ENCODE measurements around the gene AFG3L2.

The AFG3L2 gene

DNA sequence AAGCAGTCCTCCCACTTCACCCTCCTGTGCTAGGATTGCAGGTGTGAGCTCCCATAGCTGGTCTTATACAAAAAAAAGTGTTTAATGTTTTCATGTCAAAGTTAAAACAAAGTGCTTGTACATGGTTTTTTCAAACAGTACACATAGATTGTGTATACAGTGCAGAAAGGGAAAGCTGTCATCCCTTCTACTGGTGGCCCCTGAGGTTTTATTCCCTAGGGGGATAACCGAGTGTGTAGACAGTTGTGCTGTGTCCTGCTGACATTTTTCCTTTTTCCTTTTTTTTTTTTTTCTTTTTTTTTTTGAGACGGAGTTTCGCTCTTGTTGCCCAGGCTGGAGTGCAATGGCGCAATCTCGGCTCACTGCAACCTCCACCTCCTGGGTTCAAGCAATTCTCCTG lies 58.2 kb downstream of the AFG3L2 start:
- no peak for DNase-seq

DNA sequence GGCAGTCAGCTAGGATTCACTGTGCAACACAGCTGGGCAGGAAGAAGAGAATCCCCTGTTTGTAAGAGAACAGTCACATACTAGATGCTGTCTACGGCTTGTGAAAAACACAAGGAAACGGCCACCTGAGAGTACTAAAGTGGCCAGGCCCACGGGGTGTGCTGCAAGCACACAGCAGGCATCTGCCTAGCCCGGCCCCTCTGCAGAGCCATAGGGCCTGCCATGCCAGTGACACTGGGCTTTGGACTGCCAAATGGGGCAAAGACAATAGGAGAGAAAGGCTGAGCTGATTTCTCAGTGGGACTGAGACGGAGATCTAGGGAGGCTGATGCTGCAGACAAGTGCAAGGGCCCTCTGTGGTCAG lies 58.7 kb downstream of the AFG3L2 start:
- no peak for DNase-seq

DNA sequence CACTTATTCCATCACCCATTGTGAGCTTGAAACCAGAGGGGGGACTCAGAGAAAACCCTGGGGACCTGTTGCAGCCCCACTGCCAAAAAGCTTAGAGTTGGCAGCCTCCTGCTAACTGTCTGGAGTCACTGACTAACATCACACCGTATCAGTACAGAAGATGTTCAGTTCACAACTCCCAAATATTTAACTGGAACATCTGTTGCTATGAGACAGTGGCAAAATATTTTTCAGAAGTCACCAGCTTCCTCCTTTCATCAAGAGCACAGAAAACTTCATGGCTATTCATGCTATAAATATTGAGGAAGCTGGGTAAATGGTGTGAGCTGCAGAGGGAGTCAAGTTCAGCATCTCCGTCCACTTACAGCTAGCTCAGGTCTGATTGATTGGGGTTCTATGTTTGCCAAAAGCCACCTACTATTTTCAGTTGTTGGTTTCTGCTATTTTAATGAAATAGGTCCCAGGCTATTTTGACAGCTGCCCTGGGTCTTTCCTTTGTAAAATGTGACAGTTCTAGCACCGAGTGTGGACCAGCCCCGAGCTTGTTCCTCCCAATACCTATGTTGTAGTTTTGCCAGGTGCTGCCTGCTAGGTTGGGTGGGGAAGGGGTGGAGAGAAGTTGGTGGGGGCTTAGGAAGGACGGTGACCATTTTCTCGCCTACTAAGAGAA lies 59.2 kb downstream of the AFG3L2 start:
- no peak for DNase-seq

DNA sequence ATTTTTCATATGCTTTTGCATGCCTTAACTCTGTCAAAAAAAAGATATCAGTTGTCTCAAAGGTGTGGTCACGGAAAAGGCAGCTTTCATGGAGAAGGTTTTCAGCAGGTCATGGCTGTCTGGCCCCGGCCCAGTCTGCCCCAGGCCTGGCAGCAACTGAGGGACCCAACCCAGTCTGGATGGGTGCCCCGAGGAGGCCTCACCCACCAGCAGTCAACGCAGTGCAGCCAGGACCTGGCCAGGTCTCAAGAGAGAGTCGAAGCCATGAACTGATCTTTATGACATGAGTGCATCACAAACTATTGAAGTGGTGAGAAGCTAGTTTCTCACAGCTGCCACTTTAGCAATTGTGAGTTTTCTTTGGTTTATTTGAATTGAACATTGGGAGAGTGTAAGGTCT lies 61.1 kb downstream of the AFG3L2 start:
- no peak for DNase-seq

DNA sequence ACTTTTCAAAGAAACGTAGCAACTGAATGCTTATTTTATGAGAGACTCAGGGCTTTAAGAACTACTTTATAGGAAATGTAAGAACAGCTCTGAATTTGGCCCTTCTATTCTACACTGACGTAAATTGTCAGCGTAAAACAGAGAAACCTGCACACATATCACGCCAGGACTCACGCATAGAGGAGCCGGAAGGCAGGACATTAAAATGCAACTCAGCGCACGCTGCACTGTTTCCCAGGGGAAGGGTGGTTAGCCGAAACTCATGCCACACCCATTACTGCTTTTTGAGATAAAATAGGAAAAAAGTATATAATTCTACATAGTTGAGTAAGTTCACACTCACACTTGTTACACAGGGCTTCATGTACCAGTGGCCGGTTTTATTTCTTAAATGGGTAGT lies 61.5 kb downstream of the AFG3L2 start:
- DNase-seq: no peak

DNA sequence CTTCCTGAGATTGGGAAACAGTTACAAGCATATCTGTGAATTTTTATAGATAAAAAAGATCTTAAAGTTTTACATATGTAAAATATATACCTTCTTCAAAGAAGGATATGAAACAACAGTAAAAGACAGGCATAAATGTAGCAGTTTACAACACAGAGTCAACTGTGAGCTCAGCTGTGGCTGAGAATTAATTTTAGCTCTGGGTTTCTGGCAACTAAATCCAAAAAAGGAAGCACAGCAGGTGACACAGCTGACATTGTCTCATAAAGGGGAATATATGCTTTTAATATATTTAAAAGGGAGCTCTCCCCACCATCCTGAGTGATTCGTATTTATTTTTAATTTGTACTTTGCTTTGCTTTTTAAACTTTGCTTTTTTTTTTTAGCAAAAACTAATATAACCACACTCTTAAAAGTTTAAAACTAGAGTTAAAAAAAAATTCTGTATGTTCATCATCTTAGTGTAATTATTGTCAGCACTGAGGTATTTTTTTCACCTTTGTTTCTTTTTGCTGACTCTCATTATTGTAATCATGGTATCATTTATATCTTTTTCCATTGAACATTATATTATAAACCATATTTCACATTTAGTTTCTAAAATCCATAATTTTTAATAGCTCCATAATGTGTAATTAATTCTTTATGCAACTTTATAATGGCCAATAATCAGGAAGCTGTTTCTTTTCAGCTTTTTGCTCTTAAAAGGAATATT lies 62.3 kb downstream of the AFG3L2 start:
- DNase-seq: no peak

DNA sequence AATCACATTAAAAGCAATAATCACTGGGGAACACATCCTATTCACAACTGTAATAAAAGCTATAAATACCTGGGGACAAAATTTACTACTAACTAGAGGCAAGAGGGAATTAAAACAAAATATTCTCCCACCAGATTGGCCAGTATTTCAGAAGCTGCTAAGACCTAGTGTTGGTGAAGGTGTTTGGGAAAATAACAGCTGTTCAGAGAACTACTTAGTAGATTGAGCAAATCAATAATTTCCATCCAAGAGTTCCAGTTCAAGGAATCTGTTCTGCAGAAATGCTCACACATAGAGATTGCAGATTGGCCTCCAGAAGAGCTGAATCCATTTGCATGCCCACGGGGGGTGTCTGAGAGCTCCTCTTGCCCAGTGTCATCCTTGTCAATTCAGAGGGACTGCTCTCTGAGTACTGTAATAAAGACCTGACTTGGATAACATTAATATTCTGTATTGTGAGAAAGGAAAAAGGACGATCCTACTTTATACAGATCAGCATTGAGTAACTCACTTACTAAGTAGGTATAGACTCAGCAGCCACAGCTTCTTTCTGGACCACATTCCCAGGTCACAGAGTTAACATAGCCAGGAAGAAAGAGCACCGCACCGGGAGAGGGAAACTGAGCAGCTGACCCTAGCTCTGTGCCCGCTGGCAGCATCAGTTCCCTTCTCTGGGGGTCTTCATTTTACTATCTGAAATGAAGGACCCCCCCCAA lies 63.3 kb downstream of the AFG3L2 start:
- DNase-seq: no peak

DNA sequence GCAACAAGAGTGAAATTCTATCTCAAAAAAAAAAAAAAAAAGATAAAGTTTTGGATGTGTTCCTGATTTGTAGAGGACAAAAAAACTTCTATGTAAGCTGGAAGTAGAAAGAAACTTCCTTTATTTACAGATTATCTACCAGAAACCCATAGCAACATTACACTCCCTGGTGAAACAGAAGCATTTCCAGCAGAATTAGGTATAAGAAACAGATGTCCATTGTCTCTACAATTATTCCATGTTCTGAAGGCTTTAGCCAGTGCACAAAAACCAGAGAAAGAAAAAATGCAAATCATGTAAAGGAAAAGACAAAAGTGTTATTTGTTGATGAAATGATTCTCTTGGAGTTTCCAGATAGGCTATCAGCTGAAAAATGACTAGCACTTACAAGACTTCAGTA lies 64.1 kb downstream of the AFG3L2 start:
- DNase-seq: no peak

DNA sequence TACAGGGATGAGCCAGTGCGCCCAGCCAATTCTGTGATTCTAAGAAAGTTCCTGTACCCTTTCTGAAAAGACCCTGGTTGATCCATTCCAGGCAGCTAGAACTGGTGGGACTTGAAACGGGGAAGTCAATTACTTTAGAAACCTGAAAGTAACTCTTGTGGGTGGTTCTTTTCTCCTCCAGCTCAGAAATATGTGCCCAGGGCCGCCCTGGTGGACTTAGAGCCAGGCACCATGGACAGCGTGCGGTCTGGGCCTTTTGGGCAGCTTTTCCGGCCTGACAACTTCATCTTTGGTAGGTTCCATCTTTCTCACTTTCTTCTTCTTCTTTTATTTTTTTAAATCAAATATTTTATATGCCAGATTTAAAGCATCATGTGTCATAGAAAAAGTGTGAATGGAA lies 66.3 kb downstream of the AFG3L2 start:
- DNase-seq: no peak

DNA sequence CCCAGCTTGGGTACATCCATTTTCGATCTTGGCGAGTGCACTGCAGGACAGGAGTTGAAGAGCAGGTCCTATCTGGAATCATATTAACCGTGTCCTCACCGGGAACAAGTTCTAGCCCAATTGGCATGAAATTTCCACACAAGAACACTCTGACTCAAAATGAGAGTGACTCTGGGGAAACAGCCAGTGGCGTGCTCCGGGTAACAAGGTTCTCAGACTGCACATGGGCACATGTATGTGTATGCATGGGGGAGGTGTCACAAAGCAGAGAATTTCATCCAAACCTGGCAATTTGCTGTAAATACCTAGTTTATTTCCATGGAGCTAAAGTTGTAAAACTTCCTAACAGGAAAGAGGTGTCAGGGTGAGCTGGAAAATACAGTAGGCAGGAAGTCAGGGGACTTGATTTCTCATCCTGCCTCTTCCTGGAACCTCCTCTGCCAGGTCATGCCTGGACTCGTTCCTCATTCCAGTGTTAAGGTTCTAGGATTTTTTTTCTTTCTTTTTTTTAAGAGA lies 67.3 kb downstream of the AFG3L2 start:
- no peak for DNase-seq

DNA sequence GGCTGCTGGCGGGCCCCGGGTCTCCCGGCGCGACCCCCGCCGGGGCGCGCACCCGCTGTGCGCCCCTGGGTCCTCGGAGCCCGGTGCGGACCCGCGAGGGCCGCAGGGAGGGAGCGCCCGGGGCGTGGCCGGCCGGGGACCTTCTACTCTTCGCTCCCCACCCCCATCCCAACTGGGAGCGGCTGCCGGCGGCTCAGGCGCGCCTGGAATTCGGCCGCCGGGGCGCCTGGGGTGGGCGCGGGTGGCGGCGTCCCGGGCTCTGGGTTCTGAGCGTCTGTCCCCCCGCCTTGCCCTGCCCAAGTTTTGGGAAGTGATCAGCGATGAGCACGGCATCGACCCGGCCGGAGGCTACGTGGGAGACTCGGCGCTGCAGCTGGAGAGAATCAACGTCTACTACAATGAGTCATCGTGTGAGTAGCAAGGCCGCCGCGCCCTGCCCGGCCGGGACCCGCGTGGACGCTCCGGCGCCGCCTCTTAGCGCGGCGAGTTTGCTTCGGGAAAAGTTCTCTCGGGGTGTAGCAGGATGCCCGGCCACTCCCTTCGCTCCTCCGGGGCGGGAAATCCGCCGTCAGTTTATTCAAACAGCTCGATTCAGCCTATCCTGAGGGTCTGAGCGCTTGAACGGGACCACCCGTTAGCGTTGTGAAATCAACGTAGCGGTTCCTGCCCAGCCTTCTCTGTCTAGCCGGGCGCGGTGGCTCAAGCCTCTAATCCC lies 68.5 kb downstream of the AFG3L2 start:
- peak; percentile 29 for DNase-seq

DNA sequence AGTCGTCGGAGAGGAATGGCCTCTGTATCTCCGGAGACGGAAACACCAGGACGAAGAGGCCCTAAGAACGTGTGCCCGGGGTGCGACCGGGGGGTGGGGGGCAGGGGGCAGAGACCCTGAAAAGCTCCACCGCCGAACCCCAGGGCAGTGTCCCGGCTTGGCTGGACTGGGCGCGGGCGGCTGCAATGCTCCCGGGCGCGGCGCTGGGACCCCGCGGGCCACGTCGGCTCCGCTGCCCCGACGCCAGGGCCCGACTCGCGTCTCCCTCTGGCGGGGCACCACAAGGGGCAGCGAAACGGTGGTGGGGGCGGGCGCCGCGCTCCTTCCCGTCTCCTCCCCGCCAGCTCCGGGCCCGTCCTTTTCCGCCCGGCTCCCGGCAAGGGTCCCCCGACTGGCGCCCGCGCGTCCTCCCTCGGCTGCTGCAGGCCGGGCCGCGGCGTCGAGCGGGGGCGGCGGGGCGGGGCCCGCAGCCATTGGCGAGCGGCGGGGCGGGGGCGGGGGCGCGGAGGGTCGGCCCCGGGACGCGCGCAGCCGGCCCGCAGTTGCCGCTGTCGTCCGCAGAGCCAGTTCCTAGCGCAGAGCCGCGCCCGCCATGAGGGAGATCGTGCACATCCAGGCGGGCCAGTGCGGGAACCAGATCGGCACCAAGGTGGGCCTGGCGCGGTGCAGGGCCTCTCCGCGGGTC lies 69.2 kb downstream of the AFG3L2 start, which contains the start of gene TUBB6:
Gene TUBB6 (plus strand): TSS at position 541 of the 685 bp plus-strand sequence. CDS start 52 bp downstream, at position 593.
- DNase-seq: peak; percentile 29

DNA sequence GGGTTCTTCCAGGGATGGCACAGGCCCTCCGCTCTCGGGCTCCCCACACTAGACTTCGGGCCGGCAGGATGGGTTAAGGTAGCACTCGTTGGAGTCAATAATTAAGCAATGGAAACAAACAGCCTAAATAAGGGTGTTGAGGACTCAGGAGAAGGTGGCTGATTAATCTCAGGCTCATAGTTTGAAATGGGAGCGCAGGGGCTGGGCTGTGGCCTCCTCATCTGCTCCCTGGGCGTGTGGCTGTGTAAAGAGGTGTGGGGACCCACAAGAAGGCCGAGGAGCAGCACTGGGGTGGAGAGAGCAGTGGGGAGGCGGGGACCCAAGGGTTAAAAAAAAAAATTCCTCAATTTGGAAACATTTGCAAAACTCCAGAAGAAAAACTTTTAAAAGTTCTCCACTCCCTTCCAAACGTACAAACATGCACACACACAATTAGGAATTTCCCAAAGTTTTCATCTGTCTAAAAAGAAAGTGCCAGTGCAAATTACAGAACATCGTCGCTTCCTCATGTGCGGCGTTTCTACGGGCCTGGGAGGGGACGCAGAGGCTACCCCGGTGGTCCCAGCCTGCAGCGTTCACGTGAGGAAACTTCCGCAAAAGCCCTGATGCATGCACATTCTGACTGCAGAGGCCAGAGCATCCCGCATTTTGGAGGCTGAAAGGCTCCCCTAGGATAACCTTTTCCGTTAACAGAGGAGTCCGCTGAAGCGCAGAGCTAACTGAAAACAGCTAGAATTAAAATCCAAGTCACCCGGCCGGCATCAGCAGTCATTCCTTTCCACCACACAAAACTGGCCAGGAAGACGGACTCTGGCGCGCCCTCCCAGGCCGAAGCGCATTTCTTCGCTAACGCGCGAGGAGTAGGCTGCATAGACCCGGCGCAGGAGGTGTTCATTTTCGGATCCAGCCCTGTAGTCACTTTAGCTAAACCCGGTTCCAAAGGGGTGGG lies 70.0 kb downstream of the AFG3L2 start:
- no peak for DNase-seq

DNA sequence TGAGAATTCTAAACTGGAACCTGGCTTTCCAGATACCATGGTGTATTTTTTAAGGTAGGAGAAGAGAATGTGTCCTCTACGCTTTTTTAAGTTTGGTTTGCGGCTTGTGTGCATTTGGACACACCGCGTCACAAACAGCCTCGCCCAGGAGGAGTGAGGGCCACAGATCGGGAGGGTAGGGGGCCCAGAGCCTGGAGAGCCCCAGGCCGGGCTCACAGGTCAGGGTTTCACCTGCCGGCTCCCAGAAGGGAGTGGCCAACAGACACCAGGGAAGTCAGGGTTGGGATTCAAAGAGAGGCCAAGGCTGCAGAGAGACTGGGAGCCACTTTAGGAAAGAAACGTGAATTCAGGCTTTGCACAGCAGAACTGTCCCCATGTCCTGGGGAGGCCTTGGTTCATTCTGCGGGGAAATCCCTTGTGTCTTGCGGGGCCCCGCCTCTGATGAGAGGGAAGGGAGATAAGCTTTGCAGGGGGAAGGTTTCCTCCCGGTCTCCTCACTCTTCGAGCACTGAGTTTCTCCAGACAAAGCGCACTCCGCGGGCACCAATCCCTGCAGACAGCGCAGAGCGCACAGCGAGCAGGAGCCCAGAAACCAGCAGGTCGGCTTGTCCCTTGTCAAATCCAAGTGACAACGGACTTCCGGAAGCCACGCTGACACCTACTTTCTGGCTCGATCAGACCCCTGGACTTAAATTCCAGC lies 70.9 kb downstream of the AFG3L2 start:
- DNase-seq: no peak

DNA sequence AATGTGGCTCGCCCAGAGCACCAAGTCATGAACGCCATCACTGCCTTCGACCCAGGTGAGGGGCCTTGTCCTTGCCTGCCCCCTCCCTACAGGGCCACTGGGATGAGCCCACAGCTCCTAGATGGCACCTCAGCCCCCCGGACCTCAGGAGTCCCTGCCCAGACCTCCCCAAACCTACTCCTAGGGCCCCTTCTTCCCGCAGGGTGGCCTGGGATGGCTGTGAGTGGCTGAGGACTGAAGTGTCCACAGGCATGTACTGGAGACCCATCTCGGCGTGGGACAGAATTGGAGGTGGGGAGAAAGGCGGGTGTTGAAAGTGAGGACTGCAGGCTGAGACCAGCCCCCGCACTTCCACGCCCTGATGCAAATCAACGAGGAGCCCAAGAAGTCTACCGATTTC lies 71.8 kb downstream of the AFG3L2 start:
- no peak for DNase-seq

DNA sequence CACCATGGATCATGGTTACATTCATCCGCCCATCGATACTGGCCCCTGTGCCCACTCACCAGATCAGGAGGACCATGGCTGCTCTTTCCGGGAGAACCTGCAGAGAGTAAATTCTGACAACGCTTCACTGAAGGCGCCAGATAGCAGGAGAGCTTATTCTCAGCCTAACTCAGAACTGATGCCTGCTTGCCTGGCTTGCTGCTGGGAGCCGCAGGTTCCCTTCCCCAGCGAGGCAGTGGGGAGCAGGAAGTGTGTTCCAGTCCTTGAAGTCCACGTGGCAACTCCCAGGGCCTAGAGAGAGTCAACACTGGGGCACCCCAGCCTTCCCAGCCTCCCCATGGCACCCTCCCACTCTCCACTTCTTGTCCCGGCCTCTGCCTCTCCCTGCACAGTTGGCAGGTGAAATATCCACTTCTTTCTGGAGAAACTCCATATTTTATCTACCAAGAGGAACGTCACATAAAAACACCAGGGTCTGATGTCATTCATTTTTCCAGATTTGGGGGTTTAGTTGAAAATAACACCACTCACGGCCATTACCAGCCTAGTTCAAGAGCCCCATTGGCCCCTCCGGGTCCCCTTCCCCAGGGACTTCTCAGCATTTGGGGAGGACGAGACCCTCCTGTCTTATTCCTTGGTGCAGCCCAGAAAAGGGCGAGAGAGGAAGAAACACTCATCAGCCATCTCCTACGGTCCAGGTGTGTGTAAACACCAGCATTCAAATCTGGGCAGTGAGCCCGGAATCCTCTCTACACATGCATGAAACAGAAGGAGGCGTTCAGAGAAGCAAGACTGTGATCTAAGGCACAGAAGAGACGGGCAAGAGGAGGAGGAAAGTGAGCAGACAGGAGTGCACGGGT lies 72.4 kb downstream of the AFG3L2 start:
- no peak for DNase-seq

DNA sequence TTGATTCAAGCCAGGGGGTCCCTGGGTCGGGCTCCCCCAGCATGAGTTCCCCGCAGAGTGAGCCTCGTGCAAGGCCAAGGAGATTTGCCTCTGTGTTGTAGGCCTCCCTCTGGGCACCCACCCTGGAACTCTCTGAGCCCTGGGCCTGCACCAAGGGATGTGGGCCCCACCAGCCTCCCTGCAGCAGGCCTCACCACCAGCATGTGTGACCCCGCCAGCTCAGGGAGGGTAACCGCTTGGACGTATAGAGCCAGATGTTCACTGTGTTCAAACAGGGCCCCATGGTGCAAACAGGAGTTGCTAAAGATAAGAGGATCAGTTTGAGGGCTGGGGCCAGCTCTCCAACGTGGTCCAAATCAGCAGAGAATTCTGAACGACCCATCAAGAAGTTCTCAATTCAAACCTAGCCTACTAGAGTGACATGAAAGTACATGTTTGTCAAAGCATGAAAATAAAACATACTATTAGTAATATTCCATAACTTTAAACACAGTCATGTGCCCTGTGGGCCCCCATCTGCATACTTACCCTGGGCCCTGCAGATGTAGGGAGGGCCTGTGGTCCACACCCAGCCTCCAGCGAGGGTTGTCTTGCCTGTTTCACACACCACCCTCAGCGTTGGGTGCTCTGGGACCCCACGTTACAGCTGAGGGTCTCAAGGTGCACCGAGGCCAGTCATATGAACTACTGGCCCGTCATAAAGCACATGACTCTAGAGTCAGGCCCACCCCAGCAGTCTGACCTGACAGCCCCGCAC lies 74.5 kb downstream of the AFG3L2 start:
- DNase-seq: no peak

DNA sequence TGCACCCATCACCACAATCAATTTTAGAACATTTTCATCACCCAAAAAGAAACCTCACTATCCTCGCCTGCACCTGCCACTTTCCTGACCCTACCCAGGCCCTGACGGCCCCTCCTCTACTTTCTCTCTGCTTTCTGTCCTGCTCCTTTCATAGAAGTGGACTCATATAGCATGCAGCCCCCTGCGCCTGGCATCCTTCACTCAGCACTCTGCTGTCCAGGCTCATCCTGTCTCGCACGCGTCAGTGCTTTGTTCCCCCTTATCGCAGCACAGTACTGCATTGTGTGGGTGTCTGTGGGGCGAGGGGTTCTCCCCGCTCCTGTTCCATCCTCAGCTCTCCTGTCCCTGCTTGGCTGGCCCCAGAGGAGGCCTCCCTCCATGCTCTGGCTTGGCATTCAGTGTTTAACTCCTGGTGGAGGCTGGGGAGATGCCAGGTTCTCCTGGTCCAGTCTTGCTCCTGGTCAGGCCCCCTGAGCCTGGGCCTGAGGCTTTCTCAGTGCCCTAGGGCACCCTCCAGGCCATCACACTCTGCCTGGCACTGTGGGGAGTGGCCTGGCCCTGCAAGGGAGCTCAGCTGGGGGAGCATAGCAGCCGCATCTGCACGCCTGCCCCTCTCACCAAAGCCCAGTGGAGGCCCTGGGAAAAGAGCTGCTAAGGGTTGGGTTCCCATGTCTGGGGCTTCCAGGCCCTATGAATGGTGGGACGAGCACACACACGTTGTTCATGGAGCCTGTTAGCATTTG lies 75.6 kb downstream of the AFG3L2 start:
- no peak for DNase-seq

Data from GOT3 (cell line).